ENCODE data around the gene ABCA7.

The ABCA7 gene

DNA sequence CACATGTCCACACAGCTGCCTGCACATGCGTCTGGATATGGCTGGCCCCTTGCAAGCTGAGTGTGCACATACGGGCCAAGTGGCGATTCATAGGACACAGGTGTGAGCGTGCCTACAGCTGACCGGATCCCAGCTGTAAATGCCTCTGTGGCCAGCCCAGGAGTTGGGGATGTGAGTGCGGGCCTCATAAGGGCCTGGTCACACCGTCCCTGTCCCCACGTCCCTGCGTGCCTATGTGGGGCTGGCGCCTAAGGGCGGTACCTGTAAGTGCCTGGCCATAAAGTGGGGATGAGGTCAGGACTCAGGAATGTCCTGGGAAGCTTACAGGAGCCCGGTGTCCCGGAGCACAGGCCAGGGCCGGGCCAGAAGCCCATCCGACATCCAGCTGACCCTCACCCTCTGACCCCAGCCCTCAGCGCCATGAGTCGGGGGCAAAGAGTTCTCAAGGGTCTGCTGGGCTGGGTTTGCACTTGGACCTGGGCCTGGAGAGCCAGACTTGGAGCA, 25.8 kb downstream of the ABCA7 start:
- 0 out of 2 replicates have a peak, but pooled peaks have one; percentile 13 for TF ChIP-seq POLR2A (IDR thresholded peaks at IDR 0.05; ENCODE audit: low read depth, low read length)
- FAIRE-seq (no peak), DNase-seq (ENCODE audit: insufficient read length, low spot score) (peak; percentile 60)

DNA sequence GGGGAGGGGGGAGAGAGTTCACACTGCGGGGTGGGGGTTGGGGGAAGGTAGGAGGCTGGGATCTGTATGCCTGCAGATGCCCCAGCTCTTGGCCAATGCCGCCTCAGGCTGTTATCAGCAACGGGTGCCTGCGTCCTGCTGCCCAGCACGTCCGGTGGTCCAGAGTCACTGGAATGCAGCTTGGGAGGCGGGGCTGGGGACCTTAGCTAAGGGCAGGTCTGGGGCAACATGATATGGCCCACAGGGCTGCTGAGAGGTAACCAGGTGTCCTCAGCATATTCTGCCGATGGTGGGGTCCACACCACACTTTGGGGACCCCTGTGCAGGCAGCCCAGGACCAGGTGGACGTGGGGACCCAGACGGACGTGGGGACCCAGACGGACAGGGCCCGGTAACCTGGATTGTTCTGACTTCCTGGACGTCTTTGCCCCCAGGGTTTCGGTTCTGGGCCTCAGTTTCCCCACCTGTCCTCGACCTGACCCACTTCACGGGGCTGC, 26.4 kb downstream of the ABCA7 start:
- no peak for TF ChIP-seq POLR2A (IDR thresholded peaks at IDR 0.05; ENCODE audit: low read depth, low read length)
- no peak for FAIRE-seq
- DNase-seq (ENCODE audit: insufficient read length, low spot score): no peak

GRCh38 chr19:1066748-1067340, 26.9 kb downstream of the ABCA7 start, which contains the start of gene ARHGAP45:
Gene ARHGAP45 (plus strand): TSS chr19:1067167. CDS start chr19:1067406, 239 bp downstream.
- FAIRE-seq: no peak
- DNase-seq (ENCODE audit: insufficient read length, low spot score): no peak
- TF ChIP-seq POLR2A (IDR thresholded peaks at IDR 0.05; ENCODE audit: low read depth, low read length): no peak

DNA sequence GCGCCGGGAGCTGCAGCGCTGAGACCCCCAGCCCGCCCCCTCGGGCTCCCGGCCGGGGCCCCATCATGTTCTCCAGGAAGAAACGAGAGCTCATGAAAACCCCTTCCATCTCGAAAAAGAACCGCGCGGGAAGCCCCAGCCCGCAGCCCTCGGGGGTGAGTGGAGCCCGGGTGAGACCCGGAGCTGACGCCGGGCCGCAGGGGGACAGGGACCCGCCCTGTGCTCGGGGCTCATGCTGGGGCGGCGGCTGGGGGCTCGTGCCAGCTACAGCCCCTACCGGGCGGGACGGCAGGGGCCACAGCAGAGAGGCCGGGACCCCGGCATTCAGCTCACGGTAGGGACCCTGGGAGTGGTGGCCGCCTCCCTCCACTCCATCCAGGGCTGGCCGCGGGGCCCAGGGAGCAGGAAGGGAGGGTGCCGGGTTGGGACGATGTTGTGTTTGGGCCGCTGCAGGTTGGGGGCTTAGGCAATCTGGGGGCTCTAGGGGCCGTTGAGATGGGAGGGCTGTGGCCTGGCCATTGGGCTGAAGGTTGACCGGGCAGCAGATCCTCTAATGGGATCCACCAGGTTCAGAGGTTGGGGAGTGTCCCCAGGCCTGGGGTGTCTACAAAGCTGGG, 27.5 kb downstream of the ABCA7 start:
- TF ChIP-seq POLR2A (IDR thresholded peaks at IDR 0.05; ENCODE audit: low read depth, low read length): no peak
- DNase-seq (ENCODE audit: insufficient read length, low spot score) (no peak), FAIRE-seq (no peak)

DNA sequence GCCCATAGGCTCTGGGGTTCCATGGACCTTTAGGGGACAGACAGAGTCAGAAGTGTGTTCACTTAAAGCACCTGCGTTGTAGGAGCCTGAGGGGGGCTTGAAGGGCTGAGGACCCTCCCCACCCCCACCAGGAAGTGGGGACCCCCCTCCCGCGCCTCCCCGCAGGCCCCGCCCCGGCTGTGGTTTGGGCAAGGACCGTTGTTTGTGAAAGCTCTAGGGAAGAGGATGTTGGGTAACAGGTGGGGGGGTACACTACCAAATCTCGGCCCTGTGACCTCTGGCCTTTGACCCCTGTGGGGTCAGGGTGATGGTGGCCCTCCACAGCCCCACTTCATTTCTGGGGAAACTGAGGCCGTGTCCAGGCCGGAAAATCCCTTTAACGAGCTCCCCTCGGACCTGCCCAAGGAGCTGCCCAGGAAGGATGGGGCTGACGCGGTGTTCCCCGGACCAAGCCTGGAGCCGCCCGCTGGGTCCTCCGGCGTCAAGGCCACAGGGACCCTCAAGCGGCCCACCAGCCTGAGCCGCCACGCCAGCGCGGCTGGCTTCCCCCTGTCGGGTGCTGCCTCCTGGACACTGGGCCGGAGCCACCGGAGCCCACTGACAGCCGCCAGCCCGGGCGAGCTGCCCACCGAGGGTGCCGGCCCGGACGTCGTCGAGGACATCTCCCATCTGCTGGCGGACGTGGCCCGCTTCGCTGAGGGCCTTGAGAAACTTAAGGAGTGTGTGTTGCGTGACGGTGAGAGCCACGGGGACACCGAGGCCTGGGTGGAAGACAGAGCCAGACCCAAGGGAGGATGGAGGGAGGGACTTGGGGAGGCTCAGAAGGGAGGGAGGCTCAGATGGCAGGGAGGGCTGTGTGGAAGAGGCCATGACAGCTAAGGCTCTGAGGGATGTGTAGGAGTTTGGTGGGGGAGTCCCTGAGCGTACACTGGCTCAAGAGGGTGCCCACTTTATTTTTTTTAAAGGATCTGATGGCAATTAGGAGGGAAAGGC, 28.4 kb downstream of the ABCA7 start:
- no peak for FAIRE-seq

DNA sequence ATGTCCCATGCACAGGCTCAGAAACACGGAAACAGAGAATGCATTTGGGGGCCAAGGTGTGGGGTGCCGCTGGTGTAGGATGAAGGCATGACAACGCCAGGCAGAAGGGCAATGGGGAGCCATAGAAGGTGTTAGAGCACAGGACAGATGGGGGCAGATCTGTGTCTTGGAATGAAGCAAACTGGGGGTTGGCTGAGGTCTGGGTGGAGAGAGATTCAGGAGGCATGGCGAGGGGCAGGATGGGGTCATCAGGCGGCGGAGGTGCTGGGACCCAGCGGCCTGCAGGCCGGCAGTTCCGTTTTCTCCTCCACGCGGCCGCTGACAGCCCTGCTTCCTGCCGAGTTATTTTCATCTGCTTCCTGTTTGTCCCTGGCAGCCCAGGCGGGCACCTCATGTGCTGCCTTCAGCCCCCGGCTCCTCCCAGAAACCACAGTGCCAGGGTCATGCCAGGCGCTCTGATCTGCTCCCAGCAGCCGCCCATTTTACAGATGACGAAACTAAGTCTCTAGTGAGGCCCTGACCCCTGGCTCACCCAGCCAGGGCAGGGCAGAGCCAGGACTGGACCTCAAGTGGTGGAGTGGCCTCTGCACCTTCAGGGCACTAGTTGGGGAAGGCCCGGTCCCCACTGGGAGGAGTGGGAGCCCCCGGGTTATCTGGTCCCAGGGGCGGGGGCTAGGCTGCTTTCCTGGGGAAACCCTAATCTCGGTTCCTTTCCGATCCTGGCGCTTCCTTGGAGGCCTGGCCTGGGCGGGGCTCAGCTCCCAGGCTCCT, 29.3 kb downstream of the ABCA7 start:
- DNase-seq (ENCODE audit: insufficient read length, low spot score): no peak
- no peak for TF ChIP-seq POLR2A (IDR thresholded peaks at IDR 0.05; ENCODE audit: low read depth, low read length)
- FAIRE-seq: no peak

More for the DNA sequence above, 28.4 kb downstream of the ABCA7 start:
- no peak for TF ChIP-seq POLR2A (IDR thresholded peaks at IDR 0.05; ENCODE audit: low read depth, low read length)
- DNase-seq (ENCODE audit: insufficient read length, low spot score): no peak

DNA sequence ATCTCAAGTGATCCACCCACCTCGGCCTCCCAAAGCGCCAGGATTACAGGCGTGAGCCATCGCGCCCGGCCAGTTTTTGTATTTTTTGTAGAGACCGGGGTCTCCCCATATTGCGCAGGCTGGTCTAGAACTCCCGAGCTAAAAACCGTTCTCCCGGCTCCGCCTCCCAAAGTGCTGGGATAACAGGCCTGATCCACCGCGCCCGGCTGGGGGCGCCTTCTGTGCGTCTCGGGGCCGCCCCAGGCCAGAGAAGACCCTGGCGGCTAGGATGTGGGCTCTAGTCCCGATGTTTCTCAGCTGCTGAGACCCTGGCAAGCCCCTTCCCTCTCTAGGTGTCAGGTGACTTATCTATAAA, 30.6 kb downstream of the ABCA7 start:
- no peak for FAIRE-seq
- DNase-seq (ENCODE audit: insufficient read length, low spot score): no peak
- no peak for TF ChIP-seq POLR2A (IDR thresholded peaks at IDR 0.05; ENCODE audit: low read depth, low read length)

- TF ChIP-seq POLR2A (IDR thresholded peaks at IDR 0.05; ENCODE audit: low read depth, low read length): no peak
- DNase-seq (ENCODE audit: insufficient read length, low spot score): no peak
- no peak for FAIRE-seq
Measured at GRCh38 chr19:1070931-1071791, 31.3 kb downstream of the ABCA7 start.

GRCh38 chr19:1072371-1073015, 32.6 kb downstream of the ABCA7 start:
- DNase-seq (ENCODE audit: insufficient read length, low spot score) (no peak), FAIRE-seq (no peak)
- no peak for TF ChIP-seq POLR2A (IDR thresholded peaks at IDR 0.05; ENCODE audit: low read depth, low read length)

DNA sequence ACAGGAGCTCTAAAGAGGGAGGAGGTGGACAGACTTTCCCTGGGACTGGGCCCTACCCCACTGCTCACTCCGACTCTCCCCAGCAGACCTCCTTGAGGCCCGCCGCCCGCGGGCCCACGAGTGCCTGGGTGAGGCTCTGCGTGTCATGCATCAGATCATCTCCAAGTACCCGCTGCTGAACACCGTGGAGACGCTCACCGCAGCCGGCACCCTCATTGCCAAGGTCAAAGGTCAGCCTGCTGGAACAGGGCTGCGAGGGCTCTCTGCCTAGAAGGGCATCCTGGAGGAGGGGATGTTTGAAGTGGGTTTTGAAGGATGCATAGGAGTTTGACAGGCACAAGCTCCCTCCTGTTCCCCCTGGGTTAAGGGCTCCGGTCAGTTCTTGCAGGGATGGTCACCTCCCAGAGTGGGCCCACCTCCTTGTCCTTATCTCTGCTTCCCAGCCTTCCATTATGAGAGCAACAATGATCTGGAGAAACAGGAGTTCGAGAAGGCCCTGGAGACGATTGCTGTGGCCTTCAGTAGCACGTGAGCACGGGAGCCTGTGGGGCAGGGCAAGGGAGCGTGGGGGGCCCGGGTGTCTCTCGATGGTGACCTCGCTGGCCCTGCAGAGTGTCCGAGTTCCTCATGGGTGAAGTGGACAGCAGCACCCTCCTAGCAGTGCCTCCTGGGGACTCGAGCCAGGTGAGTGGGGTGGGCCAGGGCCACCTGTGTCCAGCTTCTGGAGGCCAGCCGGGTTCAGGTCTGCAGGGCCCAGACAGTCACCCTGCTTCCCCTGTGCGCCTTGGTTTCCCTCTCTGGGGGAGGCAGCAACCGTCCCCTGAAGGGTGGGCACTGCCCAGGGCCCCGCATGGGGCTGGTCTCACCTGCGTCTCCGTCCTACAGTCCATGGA, 33.4 kb downstream of the ABCA7 start:
- no peak for TF ChIP-seq POLR2A (IDR thresholded peaks at IDR 0.05; ENCODE audit: low read depth, low read length)
- DNase-seq (ENCODE audit: insufficient read length, low spot score) (no peak), FAIRE-seq (no peak)

- DNase-seq (ENCODE audit: insufficient read length, low spot score) (no peak), FAIRE-seq (no peak)
- TF ChIP-seq POLR2A (IDR thresholded peaks at IDR 0.05; ENCODE audit: low read depth, low read length): no peak
Measured at GRCh38 chr19:1073956-1074517, 34.1 kb downstream of the ABCA7 start.
